Fibroblast of lung (primary cell): ENCODE results near the gene ATOH8.

ENCODE experiments used
- CTCF ChIP-seq, 2 donors: IDR thresholded peaks in 1 of 2; conservative IDR thresholded peaks in 1 of 2; 1 replicate in 1 of 2; 2 replicates in 1 of 2; pipeline ENCODE4 v1.5.1; 2011 to 2012; ENCODE audit warnings: low read length in 2 of 2, control low read depth in 1 of 2, inconsistent platforms in 1 of 2, low read depth in 1 of 2, mild to moderate bottlenecking in 1 of 2
- EZH2 ChIP-seq: IDR thresholded peaks from 2 replicates; pipeline ENCODE4 v1.5.1; 2012; ENCODE audit warnings: low read length, control low read depth, mild to moderate bottlenecking; ENCODE audit errors: missing control alignments

GRCh38 chr2:85735691-85736090 lies 18.1 kb upstream of the ATOH8 start:
- TF ChIP-seq CTCF (conservative IDR thresholded peaks at IDR 0.05 in 1 of 2, IDR thresholded peaks at IDR 0.05 in 1 of 2; ENCODE audit: low read depth in 1 of 2, low read length in 2 of 2) (no peak), EZH2 (no peak)
